Measurements from ENCODE around the gene MAJIN. TPM values are rescaled to one million over a fixed set of nuclear protein-coding genes. Genes with fewer than 3 reads are reported as not detected.
A peak's percentile ranks its signal among the peaks of the same experiment; 100 is the strongest.

Gene MAJIN
- total and polyA plus RNA-seq, 9 of the 15 experiments (the other 6 are each of a cell fraction or from before 2014, with no cell fraction given) = 0.17 to 0.83 (median 0.24) TPM; not detected in 2

- TF ChIP-seq E2F6 (IDR thresholded peaks at IDR 0.05; ENCODE audit: borderline replicate concordance in 1 of 2, extremely low read depth in 1 of 2, insufficient read depth in 1 of 2, insufficient read length in 1 of 2, low read depth in 1 of 2, low read length in 1 of 2, poor library complexity in 1 of 2, severe bottlenecking in 1 of 2) (peak in 1 of 2 experiments; percentile 27), KDM2B (CRISPR knock-in tag; IDR thresholded peaks at IDR 0.05) (0 out of 2 replicates have a peak, but pooled peaks have one; percentile 76), HDAC6 (IDR thresholded peaks at IDR 0.05; ENCODE audit: low read depth, low read length) (no peak), POLR2AphosphoS2 (IDR thresholded peaks at IDR 0.05; ENCODE audit: low read length) (no peak), XRCC4 (IDR thresholded peaks at IDR 0.05; ENCODE audit: extremely low read depth, insufficient read depth, insufficient read length) (no peak), BMI1 (IDR thresholded peaks at IDR 0.05; ENCODE audit: low read length) (no peak), TAF15 (IDR thresholded peaks at IDR 0.05; ENCODE audit: low read depth, low read length) (no peak), KLF1 (tag; IDR thresholded peaks at IDR 0.05) (peak; percentile 92), GTF2A2 (tag; IDR thresholded peaks at IDR 0.05) (no peak), USF1 (CRISPR knock-in tag; IDR thresholded peaks at IDR 0.05) (no peak), ZNF224 (CRISPR knock-in tag; IDR thresholded peaks at IDR 0.05) (no peak), TGIF2 (CRISPR knock-in tag; IDR thresholded peaks at IDR 0.05) (no peak), ARID4B (CRISPR knock-in tag; IDR thresholded peaks at IDR 0.05) (peak; percentile 79), HBP1 (CRISPR knock-in tag; IDR thresholded peaks at IDR 0.05) (0 out of 2 replicates have a peak, but pooled peaks have one; percentile 73), MIER1 (IDR thresholded peaks at IDR 0.05; ENCODE audit: low read depth) (no peak), THRB (CRISPR knock-in tag; conservative IDR thresholded peaks at IDR 0.05) (peak; percentile 92), ZNF830 (CRISPR knock-in tag; IDR thresholded peaks at IDR 0.05) (no peak)
Observed at GRCh38 chr11:64923944-64924909, 47.7 kb downstream of the MAJIN start, which contains the start of gene PPP2R5B (continued).

Data from K562 (cell line).